T-helper 22 cell (primary cell): ENCODE measurements around the gene ECM1.

ENCODE experiments used
- DNase-seq: peaks from one replicate; pipeline ENCODE4 v3.0.0-alpha.2; 2020; ENCODE audit warnings: low read depth

ECM1 gene

GRCh38 chr1:150507912-150508864 is at the start of gene ECM1:
Gene ECM1 (plus strand): TSS chr1:150508109. CDS start chr1:150508210, 101 bp downstream.
- DNase-seq: no peak

- peak; percentile 23 for DNase-seq
Observed at GRCh38 chr1:150464422-150464826, 43.5 kb upstream of the ECM1 start.

GRCh38 chr1:150466964-150467363 is 40.9 kb upstream of the ECM1 start:
- DNase-seq: no peak

GRCh38 chr1:150469291-150469690 is 38.6 kb upstream of the ECM1 start:
- no peak for DNase-seq

- DNase-seq: no peak
Observed at GRCh38 chr1:150472601-150473200, 35.2 kb upstream of the ECM1 start.

- no peak for DNase-seq
Observed at GRCh38 chr1:150473659-150474058, 34.2 kb upstream of the ECM1 start.

GRCh38 chr1:150474869-150475268 is 33.0 kb upstream of the ECM1 start:
- no peak for DNase-seq

GRCh38 chr1:150476754-150477153 is 31.2 kb upstream of the ECM1 start:
- no peak for DNase-seq

GRCh38 chr1:150477320-150477719 is 30.6 kb upstream of the ECM1 start:
- no peak for DNase-seq

- no peak for DNase-seq
Observed at GRCh38 chr1:150477733-150478132, 30.2 kb upstream of the ECM1 start.

- DNase-seq: no peak
Observed at GRCh38 chr1:150479370-150479769, 28.5 kb upstream of the ECM1 start.

- DNase-seq: no peak
Observed at GRCh38 chr1:150479927-150480352, 28.0 kb upstream of the ECM1 start.

GRCh38 chr1:150484431-150484830 is 23.5 kb upstream of the ECM1 start:
- DNase-seq: no peak

- DNase-seq: no peak
Observed at GRCh38 chr1:150484861-150485260, 23.0 kb upstream of the ECM1 start.

GRCh38 chr1:150486966-150487762 is 20.7 kb upstream of the ECM1 start, which contains the start of gene TARS2:
Gene TARS2 (plus strand): TSS chr1:150487419. CDS start chr1:150487451, 32 bp downstream.
- DNase-seq: peak; percentile 85

GRCh38 chr1:150487763-150488115 is 20.2 kb upstream of the ECM1 start:
- DNase-seq: no peak

- DNase-seq: no peak
Observed at GRCh38 chr1:150493175-150493574, 14.7 kb upstream of the ECM1 start.

- no peak for DNase-seq
Observed at GRCh38 chr1:150498342-150498741, 9.6 kb upstream of the ECM1 start.

GRCh38 chr1:150505431-150505830 is 2.5 kb upstream of the ECM1 start:
- no peak for DNase-seq

- no peak for DNase-seq
Observed at GRCh38 chr1:150508982-150509381, 1.1 kb downstream of the ECM1 start.

- no peak for DNase-seq
Observed at GRCh38 chr1:150511551-150511950, 3.6 kb downstream of the ECM1 start.

- no peak for DNase-seq
Observed at GRCh38 chr1:150511985-150512660, 4.2 kb downstream of the ECM1 start.
